SU-DHL-6 (cell line): ENCODE data around the gene RPL10.

Source experiments
- EZH2phosphoT487 ChIP-seq: fragments of 200-600 bp; sonication (generic), shearing (Covaris generic); conservative IDR thresholded peaks from 2 replicates; pipeline ENCODE4 v1.6.1; 2018; ENCODE audit warnings: mild to moderate bottlenecking, antibody characterized with exemption, low read length, moderate library complexity, mixed read lengths
- TF ChIP-seq, protein P1 (sequence below): fragments of 200-600 bp; sonication (generic); IDR thresholded peaks from one replicate; pipeline ENCODE4 v1.5.1; 2017; ENCODE audit warnings: antibody characterized with exemption, mild to moderate bottlenecking, low read length, moderate library complexity; ENCODE audit not compliant: insufficient read depth, poor library complexity, severe bottlenecking

DNA sequence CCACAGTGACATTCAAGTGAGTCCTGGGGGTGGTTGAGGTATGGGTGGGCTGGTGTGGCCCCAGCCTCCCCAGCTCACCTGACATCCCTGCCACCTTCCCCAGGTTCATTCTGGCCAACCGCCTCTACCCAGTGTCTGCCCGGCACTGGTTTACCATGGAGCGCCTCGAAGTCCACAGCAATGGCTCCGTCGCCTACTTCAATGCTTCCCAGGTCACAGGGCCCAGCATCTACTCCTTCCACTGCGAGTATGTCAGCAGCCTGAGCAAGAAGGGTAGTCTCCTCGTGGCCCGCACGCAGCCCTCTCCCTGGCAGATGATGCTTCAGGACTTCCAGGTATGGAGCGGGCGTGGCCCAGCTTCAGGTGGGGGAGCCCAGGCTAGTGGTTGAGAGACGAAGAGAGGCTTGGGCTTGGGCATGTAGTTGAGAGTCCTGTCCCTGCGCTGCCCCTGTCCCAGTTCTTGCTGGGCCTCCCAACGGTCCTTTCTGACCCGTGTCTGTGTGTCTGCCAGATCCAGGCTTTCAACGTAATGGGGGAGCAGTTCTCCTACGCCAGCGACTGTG lies 37.1 kb downstream of the RPL10 start:
- TF ChIP-seq, protein P1, sequence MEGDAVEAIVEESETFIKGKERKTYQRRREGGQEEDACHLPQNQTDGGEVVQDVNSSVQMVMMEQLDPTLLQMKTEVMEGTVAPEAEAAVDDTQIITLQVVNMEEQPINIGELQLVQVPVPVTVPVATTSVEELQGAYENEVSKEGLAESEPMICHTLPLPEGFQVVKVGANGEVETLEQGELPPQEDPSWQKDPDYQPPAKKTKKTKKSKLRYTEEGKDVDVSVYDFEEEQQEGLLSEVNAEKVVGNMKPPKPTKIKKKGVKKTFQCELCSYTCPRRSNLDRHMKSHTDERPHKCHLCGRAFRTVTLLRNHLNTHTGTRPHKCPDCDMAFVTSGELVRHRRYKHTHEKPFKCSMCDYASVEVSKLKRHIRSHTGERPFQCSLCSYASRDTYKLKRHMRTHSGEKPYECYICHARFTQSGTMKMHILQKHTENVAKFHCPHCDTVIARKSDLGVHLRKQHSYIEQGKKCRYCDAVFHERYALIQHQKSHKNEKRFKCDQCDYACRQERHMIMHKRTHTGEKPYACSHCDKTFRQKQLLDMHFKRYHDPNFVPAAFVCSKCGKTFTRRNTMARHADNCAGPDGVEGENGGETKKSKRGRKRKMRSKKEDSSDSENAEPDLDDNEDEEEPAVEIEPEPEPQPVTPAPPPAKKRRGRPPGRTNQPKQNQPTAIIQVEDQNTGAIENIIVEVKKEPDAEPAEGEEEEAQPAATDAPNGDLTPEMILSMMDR = no peak
- no peak for TF ChIP-seq EZH2phosphoT487
